ENCODE data around the gene KIF5B. TPM values are rescaled to one million over a fixed set of nuclear protein-coding genes. Genes with fewer than 3 reads are reported as not detected.

Gene KIF5B
- total and polyA plus RNA-seq, 4 donors, result 12.2 to 42.0 (median 22.9) TPM

DNA sequence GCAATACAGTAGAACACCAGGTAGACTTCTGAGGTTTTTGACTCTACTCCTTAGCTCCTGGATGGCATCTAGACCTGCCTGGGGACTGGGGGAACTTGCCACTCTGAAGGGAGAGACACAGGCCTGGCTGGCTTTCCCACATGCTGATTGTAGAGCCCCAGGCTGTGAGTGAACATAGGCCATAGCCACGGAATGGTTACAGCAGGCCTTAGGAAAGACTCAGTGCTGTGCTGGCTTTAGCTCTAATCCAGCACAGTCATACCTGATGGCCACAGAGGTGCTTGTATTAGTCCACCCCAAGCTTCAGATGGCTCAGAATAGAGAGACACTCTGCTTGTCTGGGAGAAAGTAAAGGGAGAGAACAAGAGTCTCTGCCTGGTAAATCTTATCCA, 92.6 kb downstream of the KIF5B start:
- TF ChIP-seq SP1 (IDR thresholded peaks at IDR 0.05) (no peak), YY1 (IDR thresholded peaks at IDR 0.05) (no peak), ATF3 (IDR thresholded peaks at IDR 0.05) (no peak), HNF4G (IDR thresholded peaks at IDR 0.05) (no peak), GABPA (IDR thresholded peaks at IDR 0.05 in 1 of 2, conservative IDR thresholded peaks at IDR 0.05 in 1 of 2) (no peak), FOXA1 (IDR thresholded peaks at IDR 0.05) (no peak), REST (IDR thresholded peaks at IDR 0.05) (no peak), RXRA (IDR thresholded peaks at IDR 0.05) (no peak), RAD21 (IDR thresholded peaks at IDR 0.05) (no peak)
- TF ChIP-seq, protein P1, sequence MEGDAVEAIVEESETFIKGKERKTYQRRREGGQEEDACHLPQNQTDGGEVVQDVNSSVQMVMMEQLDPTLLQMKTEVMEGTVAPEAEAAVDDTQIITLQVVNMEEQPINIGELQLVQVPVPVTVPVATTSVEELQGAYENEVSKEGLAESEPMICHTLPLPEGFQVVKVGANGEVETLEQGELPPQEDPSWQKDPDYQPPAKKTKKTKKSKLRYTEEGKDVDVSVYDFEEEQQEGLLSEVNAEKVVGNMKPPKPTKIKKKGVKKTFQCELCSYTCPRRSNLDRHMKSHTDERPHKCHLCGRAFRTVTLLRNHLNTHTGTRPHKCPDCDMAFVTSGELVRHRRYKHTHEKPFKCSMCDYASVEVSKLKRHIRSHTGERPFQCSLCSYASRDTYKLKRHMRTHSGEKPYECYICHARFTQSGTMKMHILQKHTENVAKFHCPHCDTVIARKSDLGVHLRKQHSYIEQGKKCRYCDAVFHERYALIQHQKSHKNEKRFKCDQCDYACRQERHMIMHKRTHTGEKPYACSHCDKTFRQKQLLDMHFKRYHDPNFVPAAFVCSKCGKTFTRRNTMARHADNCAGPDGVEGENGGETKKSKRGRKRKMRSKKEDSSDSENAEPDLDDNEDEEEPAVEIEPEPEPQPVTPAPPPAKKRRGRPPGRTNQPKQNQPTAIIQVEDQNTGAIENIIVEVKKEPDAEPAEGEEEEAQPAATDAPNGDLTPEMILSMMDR (IDR thresholded peaks at IDR 0.05; ENCODE audit: low read depth, low read length, missing input control), result no peak

GRCh38 chr10:31962826-31963588, 93.2 kb downstream of the KIF5B start:
- no peak overlapping the region for H3K27ac ChIP-seq (ENCODE audit: low read depth in 1 of 2, low read length in 2 of 2)
- peaks cover 0 to 3% (median 1%) of the 10 kb centered on the region in 4 donors for H3K4me1 ChIP-seq (ENCODE audit: control insufficient read depth in 4 of 4, insufficient read depth in 4 of 4, low read length in 3 of 4)
- no peak overlapping the region for H3K4me3 ChIP-seq (ENCODE audit: low read depth in 1 of 3, low read length in 3 of 3)
- 91% methylated on average over 4 of the region's 4 CpGs for WGBS
- no peaks in the 10 kb centered on the region for H3K36me3 ChIP-seq (ENCODE audit: control insufficient read depth in 4 of 4, insufficient read depth in 3 of 4, low read depth in 1 of 4, low read length in 3 of 4)
- DNase-seq (ENCODE audit: low spot score), result no peak
- no peak for TF ChIP-seq FOXA2 (IDR thresholded peaks at IDR 0.05)
- TF ChIP-seq REST (IDR thresholded peaks at IDR 0.05), result peak; percentile 53
- no peaks in the 10 kb centered on the region for H3K9me3 ChIP-seq (ENCODE audit: control insufficient read depth in 4 of 4, low read length in 3 of 4)
- H3K27me3 ChIP-seq (ENCODE audit: control insufficient read depth in 4 of 4, insufficient read depth in 4 of 4, low read length in 3 of 4), result no peaks in the 10 kb centered on the region
- H3K9ac ChIP-seq (ENCODE audit: low read depth in 1 of 2, low read length in 2 of 2), result no peak overlapping the region

More for the DNA sequence above, 92.6 kb downstream of the KIF5B start:
- H3K4me1 ChIP-seq (ENCODE audit: control insufficient read depth in 4 of 4, insufficient read depth in 4 of 4, low read length in 3 of 4), result peaks cover 0 to 3% (median 1%) of the 10 kb centered on the region in 4 donors
- H3K4me3 ChIP-seq (ENCODE audit: low read depth in 1 of 3, low read length in 3 of 3), result no peak overlapping the region
- no peaks in the 10 kb centered on the region for H3K9me3 ChIP-seq (ENCODE audit: control insufficient read depth in 4 of 4, low read length in 3 of 4)
- DNase-seq (ENCODE audit: low spot score), result no peak
- H3K9ac ChIP-seq (ENCODE audit: low read depth in 1 of 2, low read length in 2 of 2), result no peak overlapping the region
- H3K27me3 ChIP-seq (ENCODE audit: control insufficient read depth in 4 of 4, insufficient read depth in 4 of 4, low read length in 3 of 4), result no peaks in the 10 kb centered on the region
- no peaks in the 10 kb centered on the region for H3K36me3 ChIP-seq (ENCODE audit: control insufficient read depth in 4 of 4, insufficient read depth in 3 of 4, low read depth in 1 of 4, low read length in 3 of 4)
- 91% methylated on average over 1 of the region's 1 CpG for WGBS
- H3K27ac ChIP-seq (ENCODE audit: low read depth in 1 of 2, low read length in 2 of 2), result no peak overlapping the region

Measured in liver (tissue), 9 donors.